Breast epithelium (tissue), 4 donors: Measurements from ENCODE around the gene METTL9. TPM values are rescaled to one million over a fixed set of nuclear protein-coding genes. Genes with fewer than 3 reads are reported as not detected.
"Not testable (repeated sequence)": the region's sequence is repeated elsewhere in the genome, so short reads cannot be mapped to it uniquely, and the experiment has no call there.

ENCODE experiments used
- DNase-seq, 2 donors: peaks; one replicate each; pipeline ENCODE4 v3.0.0-alpha.2; 2019; ENCODE audit warnings: low spot score in 2 of 2
- H3K27ac ChIP-seq, 2 donors: fragments of 200-600 bp; sonication (generic) in 1 of 2; one replicate each; pipeline ENCODE4 v1.5.1; 2016 to 2019; ENCODE audit warnings: mild to moderate bottlenecking in 1 of 2
- H3K27me3 ChIP-seq, 2 donors: fragments of 200-600 bp; sonication (generic) in 1 of 2; one replicate each; pipeline versions ENCODE4 v1.5.1 to v1.6.0; 2017 to 2019; ENCODE audit warnings: control low read depth in 1 of 2, mild to moderate bottlenecking in 1 of 2
- H3K36me3 ChIP-seq: fragments of 200-600 bp; one replicate; pipeline ENCODE4 v1.5.1; 2019
- H3K4me1 ChIP-seq, 2 donors: fragments of 200-600 bp; sonication (generic); one replicate each; pipeline ENCODE4 v1.5.1; 2016 to 2019; ENCODE audit warnings: control low read depth in 1 of 2
- H3K4me3 ChIP-seq, 3 donors: fragments of 200-600 bp; sonication (generic); 1 replicate in 2 of 3; 2 replicates in 1 of 3; pipeline ENCODE4 v1.5.1; 2016 to 2019; ENCODE audit warnings: mild to moderate bottlenecking in 3 of 3, moderate library complexity in 2 of 3
- H3K9me3 ChIP-seq, 2 donors: fragments of 200-600 bp; sonication (generic) in 1 of 2; one replicate each; pipeline ENCODE4 v1.5.1; 2016 to 2019; ENCODE audit warnings: control low read depth in 1 of 2
- POLR2A ChIP-seq: fragments of 450-650 bp; IDR thresholded peaks from one replicate; pipeline ENCODE4 v1.6.1; 2016; ENCODE audit warnings: antibody characterized with exemption, mild to moderate bottlenecking, moderate library complexity
- POLR2AphosphoS5 ChIP-seq, 3 donors: sonication (generic); formaldehyde crosslinking; IDR thresholded peaks; one replicate each; pipeline ENCODE4 v1.6.1; 2017; ENCODE audit warnings: antibody characterized with exemption in 3 of 3
- intact Hi-C: fragments of 100-400 bp; cut with DNase I; formaldehyde crosslinking; loops from one replicate; pipeline ENCODE4 v1.15.1; 2023; ENCODE audit warnings: low total_unique reads
- total RNA-seq, 3 donors: library from RNA; depleted of rRNA; stranded (reverse); fragments of >200 nt; gene quantifications; one replicate each; pipeline ENCODE4 v1.1.0, GENCODE V29; 2016
- TF ChIP-seq, protein P1 (sequence below), 3 donors: fragments of 450-650 bp; IDR thresholded peaks; one replicate each; pipeline ENCODE4 v1.5.1; 2016 to 2017; ENCODE audit warnings: antibody characterized with exemption in 3 of 3, mild to moderate bottlenecking in 3 of 3, moderate library complexity in 3 of 3

METTL9 gene
- total RNA-seq, 3 donors from 2014 or later, result 121 to 162 (median 136) TPM

DNA sequence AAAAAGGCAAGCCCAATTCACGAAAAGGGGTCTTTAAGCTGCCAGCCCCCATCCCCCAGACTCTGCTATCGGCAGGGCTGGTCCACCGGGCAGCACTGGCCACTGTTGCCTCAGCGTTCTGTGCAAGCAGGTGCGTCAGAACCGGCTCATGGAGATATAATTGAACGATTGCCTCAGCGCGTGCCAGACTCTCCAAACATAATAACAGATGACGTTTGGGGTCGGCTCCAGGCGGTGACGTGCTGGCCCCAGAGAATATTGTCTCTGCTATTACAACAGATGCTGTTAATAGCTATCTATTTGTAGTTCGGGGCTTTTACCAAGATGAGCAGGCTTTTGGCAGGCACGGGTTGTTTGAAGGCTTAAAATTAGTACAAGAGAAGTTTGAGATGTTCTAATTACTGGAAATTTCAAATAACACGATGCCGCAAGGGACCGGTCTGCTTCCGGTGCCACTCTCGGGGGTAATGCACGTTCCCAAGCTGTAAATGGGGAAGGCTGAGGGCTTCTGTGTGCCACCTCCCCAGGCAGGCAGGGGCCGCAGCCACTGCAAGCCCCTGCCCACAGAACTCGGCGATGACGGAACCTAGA is 42.6 kb upstream of the METTL9 start:
- H3K4me1 ChIP-seq, intact Hi-C loops, H3K36me3 ChIP-seq, H3K4me3 ChIP-seq, H3K9me3 ChIP-seq, H3K27me3 ChIP-seq: not testable (repeated sequence)
- peak in 1 of 2 donors; percentile 49 for DNase-seq
- H3K27ac ChIP-seq, result peak overlapping the region in 1 of 2 donors; percentile 57

DNA sequence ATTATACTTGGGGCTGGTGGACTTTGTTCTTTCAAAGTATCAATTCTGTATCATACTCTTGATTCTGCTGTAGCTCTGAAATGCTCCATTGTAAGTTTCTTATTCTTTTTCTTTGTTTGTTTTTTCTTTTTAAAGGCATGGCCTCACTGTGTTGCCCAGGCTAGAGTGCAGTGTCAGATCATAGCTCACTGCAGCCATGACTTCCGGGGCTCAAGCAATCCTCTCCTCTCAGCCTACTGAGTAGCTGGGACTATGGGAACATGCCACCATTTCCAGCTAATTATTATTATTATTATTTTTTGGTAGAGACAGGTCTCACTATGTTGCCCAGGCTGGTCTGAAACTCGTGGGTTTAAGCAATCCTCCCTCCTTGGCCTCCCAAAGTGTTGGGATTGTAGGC is 38.9 kb upstream of the METTL9 start:
- TF ChIP-seq, protein P1, sequence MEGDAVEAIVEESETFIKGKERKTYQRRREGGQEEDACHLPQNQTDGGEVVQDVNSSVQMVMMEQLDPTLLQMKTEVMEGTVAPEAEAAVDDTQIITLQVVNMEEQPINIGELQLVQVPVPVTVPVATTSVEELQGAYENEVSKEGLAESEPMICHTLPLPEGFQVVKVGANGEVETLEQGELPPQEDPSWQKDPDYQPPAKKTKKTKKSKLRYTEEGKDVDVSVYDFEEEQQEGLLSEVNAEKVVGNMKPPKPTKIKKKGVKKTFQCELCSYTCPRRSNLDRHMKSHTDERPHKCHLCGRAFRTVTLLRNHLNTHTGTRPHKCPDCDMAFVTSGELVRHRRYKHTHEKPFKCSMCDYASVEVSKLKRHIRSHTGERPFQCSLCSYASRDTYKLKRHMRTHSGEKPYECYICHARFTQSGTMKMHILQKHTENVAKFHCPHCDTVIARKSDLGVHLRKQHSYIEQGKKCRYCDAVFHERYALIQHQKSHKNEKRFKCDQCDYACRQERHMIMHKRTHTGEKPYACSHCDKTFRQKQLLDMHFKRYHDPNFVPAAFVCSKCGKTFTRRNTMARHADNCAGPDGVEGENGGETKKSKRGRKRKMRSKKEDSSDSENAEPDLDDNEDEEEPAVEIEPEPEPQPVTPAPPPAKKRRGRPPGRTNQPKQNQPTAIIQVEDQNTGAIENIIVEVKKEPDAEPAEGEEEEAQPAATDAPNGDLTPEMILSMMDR (IDR thresholded peaks at IDR 0.05), result no peak
- H3K27ac ChIP-seq, result no peak overlapping the region
- no peaks in the 10 kb centered on the region for H3K9me3 ChIP-seq
- H3K4me1 ChIP-seq, result no peaks in the 10 kb centered on the region
- no peaks in the 10 kb centered on the region for H3K36me3 ChIP-seq
- intact Hi-C loops, result no loop called here
- no peak overlapping the region for H3K4me3 ChIP-seq
- DNase-seq, result peak in 1 of 2 donors; percentile 17
- no peaks in the 10 kb centered on the region for H3K27me3 ChIP-seq

DNA sequence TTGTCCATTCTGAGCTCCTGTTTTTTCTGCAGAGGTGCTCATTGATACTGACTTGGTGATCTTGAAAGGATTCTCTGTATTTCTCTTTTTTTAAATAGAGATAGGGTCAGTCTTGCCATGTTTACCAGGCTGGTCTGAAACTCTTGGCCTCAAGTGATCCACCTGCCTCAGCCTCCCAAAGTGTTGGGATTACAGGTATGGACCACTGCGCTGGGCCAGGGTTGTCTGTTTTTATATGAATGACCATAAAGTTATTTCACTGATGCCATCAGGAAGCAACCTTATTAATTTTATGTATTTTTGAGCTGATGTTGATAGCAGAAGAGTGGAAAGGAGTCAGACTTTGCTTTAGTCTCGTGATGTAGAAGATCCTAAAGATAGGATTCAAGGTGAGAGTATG is 35.7 kb upstream of the METTL9 start:
- TF ChIP-seq, protein P1 (IDR thresholded peaks at IDR 0.05), result no peak
- no peak for TF ChIP-seq POLR2A
- no peak for TF ChIP-seq POLR2AphosphoS5 (IDR thresholded peaks at IDR 0.05)
- Histone ChIP-seq H3K4me1 (no peaks in the 10 kb centered on the region), H3K36me3 (no peaks in the 10 kb centered on the region), H3K9me3 (no peaks in the 10 kb centered on the region), H3K27me3 (no peaks in the 10 kb centered on the region), H3K4me3 (no peak overlapping the region), H3K27ac (no peak overlapping the region)
- DNase-seq, result peak in 1 of 2 donors; percentile 35
- intact Hi-C loops, result no loop called here

DNA sequence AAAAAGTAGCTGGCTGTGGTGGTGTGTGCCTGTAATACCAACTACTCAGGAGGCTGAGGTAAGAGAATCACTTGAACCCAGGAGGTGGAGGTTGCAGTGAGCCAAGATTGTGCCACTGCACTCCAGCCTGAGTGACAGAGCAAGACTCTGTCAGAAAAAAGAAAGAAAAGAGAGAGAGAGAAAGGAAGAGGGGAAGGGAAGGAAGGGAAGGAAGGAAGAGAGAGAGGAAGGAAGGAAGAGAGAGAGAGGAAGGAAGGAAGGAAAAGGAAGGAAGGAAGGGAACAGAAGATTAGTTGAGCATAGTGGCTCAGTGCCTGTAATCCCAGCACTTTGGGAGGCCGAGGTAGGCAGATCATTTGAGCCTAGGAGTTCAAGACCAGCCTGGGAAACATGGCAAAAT is 35.0 kb upstream of the METTL9 start:
- peak in 1 of 2 donors; percentile 7 for DNase-seq
- H3K36me3 ChIP-seq, intact Hi-C loops: not testable (repeated sequence)

DNA sequence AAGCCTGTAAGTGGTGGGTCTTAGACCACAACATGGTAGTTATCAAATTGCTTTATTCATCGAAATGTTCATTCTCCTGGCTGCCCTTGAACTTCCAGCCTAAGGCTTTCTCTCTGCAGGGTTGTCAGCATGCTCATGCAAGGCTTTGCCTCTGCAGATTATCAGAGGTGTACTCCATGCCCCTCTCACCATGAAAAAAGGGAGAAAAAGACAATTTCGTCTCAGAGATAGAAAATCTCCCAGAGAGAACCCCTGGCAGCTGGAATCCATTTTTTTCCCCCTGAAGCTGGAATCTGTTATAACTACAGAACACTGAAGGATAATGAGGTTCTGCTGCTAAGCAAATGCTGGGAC is 33.9 kb upstream of the METTL9 start:
- no peaks in the 10 kb centered on the region for H3K9me3 ChIP-seq
- no peaks in the 10 kb centered on the region for H3K27me3 ChIP-seq
- H3K4me3 ChIP-seq, result no peak overlapping the region
- no peak overlapping the region for H3K27ac ChIP-seq
- no peaks in the 10 kb centered on the region for H3K4me1 ChIP-seq
- intact Hi-C loops, result no loop called here
- no peak for DNase-seq
- TF ChIP-seq, protein P1 (IDR thresholded peaks at IDR 0.05), result no peak
- no peak for TF ChIP-seq POLR2A
- no peak for TF ChIP-seq POLR2AphosphoS5 (IDR thresholded peaks at IDR 0.05)
- no peaks in the 10 kb centered on the region for H3K36me3 ChIP-seq

More for the DNA sequence above, 35.0 kb upstream of the METTL9 start:
- not testable (repeated sequence) for H3K4me1 ChIP-seq, H3K27me3 ChIP-seq, H3K4me3 ChIP-seq, H3K27ac ChIP-seq, H3K9me3 ChIP-seq

DNA sequence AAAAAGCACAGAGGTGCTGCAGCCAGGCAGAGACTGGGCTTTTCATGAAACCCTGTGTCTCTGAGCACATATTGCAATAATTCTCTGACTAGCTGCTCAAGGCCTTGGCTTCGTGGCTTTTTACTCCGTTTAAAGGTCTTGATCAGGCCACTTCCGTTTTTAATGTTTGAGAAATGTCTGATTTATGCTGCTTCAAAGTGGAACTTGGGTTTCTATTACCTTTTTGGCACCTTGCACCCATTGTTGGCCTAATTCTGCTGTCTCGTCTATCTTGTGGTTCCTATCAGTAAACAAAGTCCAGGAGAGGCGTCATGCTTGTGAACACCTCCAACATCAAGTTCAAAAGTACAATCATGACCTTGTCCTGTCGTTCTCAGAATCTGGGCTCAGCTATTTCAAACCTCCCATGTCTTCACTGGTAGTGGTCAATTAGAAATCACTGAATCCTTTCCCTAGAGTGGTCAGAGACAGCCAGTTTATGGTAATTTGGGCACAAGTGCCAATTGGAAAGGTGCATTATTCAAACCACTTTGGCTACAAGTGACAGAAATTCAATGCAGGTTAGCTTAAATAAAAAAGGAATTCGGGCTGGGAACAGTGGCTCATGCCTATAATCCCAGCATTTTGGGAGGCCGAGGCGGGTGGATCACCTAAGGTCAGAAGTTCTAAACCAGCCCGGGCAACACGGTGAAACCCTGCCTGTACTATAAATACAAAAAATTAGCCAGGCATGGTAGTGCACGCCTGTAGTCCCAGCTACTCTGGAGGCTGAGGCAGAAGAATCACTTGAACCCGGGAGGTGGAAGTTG is 33.3 kb upstream of the METTL9 start:
- H3K4me1 ChIP-seq, result no peaks in the 10 kb centered on the region
- no peaks in the 10 kb centered on the region for H3K9me3 ChIP-seq
- no peaks in the 10 kb centered on the region for H3K36me3 ChIP-seq
- peak in 1 of 2 donors; percentile 24 for DNase-seq
- H3K4me3 ChIP-seq, result no peak overlapping the region
- intact Hi-C loops, result no loop called here
- TF ChIP-seq, protein P1 (IDR thresholded peaks at IDR 0.05), result no peak
- TF ChIP-seq POLR2A (no peak), POLR2AphosphoS5 (IDR thresholded peaks at IDR 0.05) (no peak)
- no peak overlapping the region for H3K27ac ChIP-seq
- H3K27me3 ChIP-seq, result no peaks in the 10 kb centered on the region
